Calu3 (cell line): ENCODE results near the gene PUS10. TPM values are rescaled to one million over a fixed set of nuclear protein-coding genes. Genes with fewer than 3 reads are reported as not detected.

ENCODE experiments used
- BruUV-seq: library from RNA; stranded (reverse); fragments of 400-500 nt; replicated peaks from 2 replicates; lab custom pipeline; 2021; lab: Mats Ljungman, UMichigan
- CTCF ChIA-PET: fragments of 300-600 bp; sonication (Branson Sonifier 250); formaldehyde crosslinking; loops from one replicate; lab custom pipeline; 2022; ENCODE audit warnings: antibody characterized with exemption; lab: Charles Lee
- DNase-seq: peaks from one replicate; pipeline ENCODE4 v3.0.0; 2022
- H3K27ac Mint-ChIP-seq: one replicate; pipeline ENCODE4 v1.8.0; 2022; ENCODE audit warnings: mixed read lengths; ENCODE audit not compliant: unreplicated experiment
- H3K27me3 Mint-ChIP-seq: one replicate; pipeline ENCODE4 v1.8.0; 2022; ENCODE audit warnings: mixed read lengths; ENCODE audit not compliant: unreplicated experiment
- H3K36me3 Mint-ChIP-seq: one replicate; pipeline ENCODE4 v1.8.0; 2022; ENCODE audit warnings: mild to moderate bottlenecking, moderate library complexity, mixed read lengths; ENCODE audit not compliant: insufficient read depth, unreplicated experiment
- H3K4me1 Mint-ChIP-seq: one replicate; pipeline ENCODE4 v1.8.0; 2022; ENCODE audit warnings: mild to moderate bottlenecking, low read depth, mixed read lengths; ENCODE audit not compliant: unreplicated experiment
- H3K4me3 Mint-ChIP-seq: one replicate; pipeline ENCODE4 v1.8.0; 2022; ENCODE audit warnings: mild to moderate bottlenecking, low read depth, moderate library complexity, mixed read lengths; ENCODE audit not compliant: unreplicated experiment
- H3K9me3 Mint-ChIP-seq: one replicate; pipeline ENCODE4 v1.8.0; 2022; ENCODE audit warnings: low read depth, mixed read lengths; ENCODE audit not compliant: unreplicated experiment
- CTCF ChIP-seq: fragments of 200-600 bp; IDR thresholded peaks from one replicate; pipeline ENCODE4 v1.8.0; 2022; ENCODE audit warnings: antibody characterized with exemption; ENCODE audit not compliant: unreplicated experiment
- intact Hi-C: fragments of 100-400 bp; cut with micrococcal nuclease; formaldehyde crosslinking; loops from one replicate; pipeline ENCODE4 v1.10.0; 2022; ENCODE audit not compliant: unreplicated experiment
- total RNA-seq: library from RNA; stranded (reverse); gene quantifications from 2 replicates; pipeline ENCODE4 v1.2.3, GENCODE V29; 2022

The PUS10 gene
- total RNA-seq, 1 experiment from 2014 or later, result 7.2 TPM

GRCh38 chr2:60954139-60954538, 63.9 kb downstream of the PUS10 start:
- no TSS peak for BruUV-seq
- intact Hi-C loops, result no loop called here
- TF ChIP-seq CTCF, result no peak
- no peaks in the 10 kb centered on the region for H3K9me3 Mint-ChIP-seq
- no peak overlapping the region for H3K27ac Mint-ChIP-seq
- H3K27me3 Mint-ChIP-seq, result no peaks in the 10 kb centered on the region
- no peak overlapping the region for H3K4me3 Mint-ChIP-seq
- no peak for DNase-seq
- CTCF ChIA-PET, result interaction anchor here (0.6 kb wide), 1 partner anchor 186 kb away, joined by 4 read pairs; no protein-coding TSS in a partner anchor
- no peaks in the 10 kb centered on the region for H3K36me3 Mint-ChIP-seq
- H3K4me1 Mint-ChIP-seq, result peaks cover 18% of the 10 kb centered on the region

GRCh38 chr2:60948926-60949579, 69.0 kb downstream of the PUS10 start:
- Mint-ChIP-seq H3K27ac (no peak overlapping the region), H3K9me3 (no peaks in the 10 kb centered on the region), H3K4me1 (no peaks in the 10 kb centered on the region), H3K36me3 (no peaks in the 10 kb centered on the region), H3K27me3 (no peaks in the 10 kb centered on the region), H3K4me3 (no peak overlapping the region)
- BruUV-seq, result no TSS peak
- DNase-seq, result no peak
- intact Hi-C loops, result no loop called here
- CTCF ChIA-PET, result no interaction called here
- no peak for TF ChIP-seq CTCF

- no TSS peak for BruUV-seq
- no peaks in the 10 kb centered on the region for H3K36me3 Mint-ChIP-seq
- H3K27me3 Mint-ChIP-seq, result no peaks in the 10 kb centered on the region
- no peak overlapping the region for H3K4me3 Mint-ChIP-seq
- DNase-seq, result no peak
- no peaks in the 10 kb centered on the region for H3K9me3 Mint-ChIP-seq
- intact Hi-C loops, result no loop called here
- no peak overlapping the region for H3K27ac Mint-ChIP-seq
- CTCF ChIA-PET, result interaction anchor here (0.7 kb wide), 1 partner anchor 38 kb away, joined by 6 read pairs; no protein-coding TSS in a partner anchor
- no peak for TF ChIP-seq CTCF
- no peaks in the 10 kb centered on the region for H3K4me1 Mint-ChIP-seq
Observed at GRCh38 chr2:60948161-60948560, 69.9 kb downstream of the PUS10 start.

GRCh38 chr2:60947056-60947455, 71.0 kb downstream of the PUS10 start:
- no peaks in the 10 kb centered on the region for H3K36me3 Mint-ChIP-seq
- DNase-seq, result no peak
- no peak overlapping the region for H3K27ac Mint-ChIP-seq
- CTCF ChIA-PET, result interaction anchor here (0.6 kb wide), 1 partner anchor 1275 kb away, joined by 4 read pairs; no protein-coding TSS in a partner anchor
- no TSS peak for BruUV-seq
- H3K4me3 Mint-ChIP-seq, result no peak overlapping the region
- no peaks in the 10 kb centered on the region for H3K27me3 Mint-ChIP-seq
- H3K9me3 Mint-ChIP-seq, result no peaks in the 10 kb centered on the region
- intact Hi-C loops, result no loop called here
- TF ChIP-seq CTCF, result no peak
- no peaks in the 10 kb centered on the region for H3K4me1 Mint-ChIP-seq
